ENCODE results near the gene GDAP2. TPM values are rescaled to one million over a fixed set of nuclear protein-coding genes. Genes with fewer than 3 reads are reported as not detected.

GDAP2 gene
- total RNA-seq, 4 donors from 2014 or later: 9.1 to 25.0 (median 16.2) TPM

- TF ChIP-seq CTCF (IDR thresholded peaks at IDR 0.05) (no peak), POLR2A (IDR thresholded peaks at IDR 0.05) (no peak)
- DNase-seq: no peak
- peaks cover 0 to 5% (median 0%) of the 10 kb centered on the region in 3 donors for H3K9me3 ChIP-seq
- H3K27me3 ChIP-seq: no peaks in the 10 kb centered on the region
- intact Hi-C loops (cut with DNase I): no loop called here
- no peak overlapping the region for H3K27ac ChIP-seq
- H3K36me3 ChIP-seq: no peaks in the 10 kb centered on the region
- H3K4me1 ChIP-seq: no peaks in the 10 kb centered on the region
- H3K4me3 ChIP-seq: no peak overlapping the region
- WGBS, 2 donors: 56 to 77% methylated on average over 1 of the region's 1 CpG
Observed at GRCh38 chr1:117843791-117844190, 85.6 kb downstream of the GDAP2 start.

- Histone ChIP-seq H3K9me3 (peaks cover 0 to 5% (median 0%) of the 10 kb centered on the region in 3 donors), H3K4me3 (no peak overlapping the region), H3K4me1 (no peaks in the 10 kb centered on the region), H3K36me3 (no peaks in the 10 kb centered on the region), H3K27me3 (no peaks in the 10 kb centered on the region), H3K27ac (no peak overlapping the region)
- TF ChIP-seq CTCF (IDR thresholded peaks at IDR 0.05): peak in 1 of 6 experiments; percentile 15
- no peak for TF ChIP-seq POLR2A (IDR thresholded peaks at IDR 0.05)
- 60 to 78% methylated on average over 1 to 3 of the region's 3 CpGs for WGBS, 2 donors
- intact Hi-C loops (cut with DNase I): no loop called here
- DNase-seq: no peak
Observed at GRCh38 chr1:117842408-117843170, 86.8 kb downstream of the GDAP2 start.

- DNase-seq: no peak
- intact Hi-C loops (cut with DNase I): no loop called here
- WGBS, 2 donors: 94 to 97% methylated on average over 2 to 3 of the region's 3 CpGs
- Histone ChIP-seq H3K36me3 (no peaks in the 10 kb centered on the region), H3K4me1 (no peaks in the 10 kb centered on the region), H3K27me3 (no peaks in the 10 kb centered on the region), H3K9me3 (peaks cover 0 to 5% (median 0%) of the 10 kb centered on the region in 3 donors), H3K4me3 (no peak overlapping the region), H3K27ac (no peak overlapping the region)
- TF ChIP-seq CTCF (IDR thresholded peaks at IDR 0.05): no peak
- TF ChIP-seq POLR2A (IDR thresholded peaks at IDR 0.05): no peak
Observed at GRCh38 chr1:117841117-117841650, 88.2 kb downstream of the GDAP2 start.

- intact Hi-C loops (cut with DNase I): no loop called here
Observed at GRCh38 chr1:117838911-117839310, 90.5 kb downstream of the GDAP2 start.

More at GRCh38 chr1:117838911-117839310, 90.5 kb downstream of the GDAP2 start:
- H3K36me3 ChIP-seq: no peaks in the 10 kb centered on the region
- no peak overlapping the region for H3K27ac ChIP-seq
- no peaks in the 10 kb centered on the region for H3K9me3 ChIP-seq
- no peaks in the 10 kb centered on the region for H3K27me3 ChIP-seq
- no peaks in the 10 kb centered on the region for H3K4me1 ChIP-seq
- DNase-seq: no peak
- H3K4me3 ChIP-seq: no peak overlapping the region
- TF ChIP-seq CTCF (IDR thresholded peaks at IDR 0.05) (no peak), POLR2A (IDR thresholded peaks at IDR 0.05) (no peak)
- 64 to 82% methylated on average over 3 of the region's 3 CpGs for WGBS, 2 donors
